ENCODE measurements around the gene EFCC1. TPM values are rescaled to one million over a fixed set of nuclear protein-coding genes. Genes with fewer than 3 reads are reported as not detected.
"Not testable (repeated sequence)": the region's sequence is repeated elsewhere in the genome, so short reads cannot be mapped to it uniquely, and the experiment has no call there.

EFCC1 gene
- total RNA-seq, 1 experiment from 2014 or later: 0.39 TPM

GRCh38 chr3:129068291-129068886, 67.3 kb downstream of the EFCC1 start:
- intact Hi-C loops (cut with micrococcal nuclease; ENCODE audit: unreplicated experiment): no loop called here
- Histone ChIP-seq H3K4me3 (ENCODE audit: low read depth, low read length) (no peak overlapping the region), H3K9me3 (no peaks in the 10 kb centered on the region), H3K4me1 (no peaks in the 10 kb centered on the region), H3K27me3 (replicated peaks; ENCODE audit: control insufficient read depth, insufficient read depth, low read length) (no peaks in the 10 kb centered on the region), H3K36me3 (ENCODE audit: control insufficient read depth, insufficient read depth, low read length) (no peaks in the 10 kb centered on the region)
- ChIA-PET POLR2A (no interaction called here), CTCF (interaction anchor here (1.0 to 1.5 kb wide), 2 partner anchors 15 to 98 kb away, joined by 4 to 6 read pairs; no protein-coding TSS in a partner anchor)
- Mint-ChIP-seq H3K4me1 (ENCODE audit: low read depth, unreplicated experiment) (no peaks in the 10 kb centered on the region), H3K27ac (ENCODE audit: unreplicated experiment) (no peak overlapping the region), H3K4me3 (ENCODE audit: unreplicated experiment) (no peak overlapping the region), H3K9me3 (ENCODE audit: unreplicated experiment) (no peaks in the 10 kb centered on the region), H3K27me3 (ENCODE audit: insufficient read depth, unreplicated experiment) (no peaks in the 10 kb centered on the region), H3K36me3 (ENCODE audit: insufficient read depth, unreplicated experiment) (no peaks in the 10 kb centered on the region)
- DNase-seq: no peak
- no TSS peak for BruUV-seq (replicated peaks)
- no peak for TF ChIP-seq CTCF (IDR thresholded peaks at IDR 0.05; ENCODE audit: insufficient read depth in 1 of 2, low read depth in 1 of 2, low read length in 1 of 2, severe bottlenecking in 1 of 2, unreplicated experiment in 1 of 2)

GRCh38 chr3:129069313-129070085, 68.4 kb downstream of the EFCC1 start:
- not testable (repeated sequence) for H3K27ac Mint-ChIP-seq (ENCODE audit: unreplicated experiment); H3K4me1 Mint-ChIP-seq (ENCODE audit: low read depth, unreplicated experiment)

GRCh38 chr3:129070086-129070885, 69.2 kb downstream of the EFCC1 start:
- no peaks in the 10 kb centered on the region for H3K36me3 ChIP-seq (ENCODE audit: control insufficient read depth, insufficient read depth, low read length)
- H3K27me3 ChIP-seq (replicated peaks; ENCODE audit: control insufficient read depth, insufficient read depth, low read length): no peaks in the 10 kb centered on the region
- no TSS peak for BruUV-seq (replicated peaks)
- DNase-seq: no peak
- intact Hi-C loops (cut with micrococcal nuclease; ENCODE audit: unreplicated experiment): no loop called here
- no peaks in the 10 kb centered on the region for H3K4me1 ChIP-seq
- TF ChIP-seq CTCF (IDR thresholded peaks at IDR 0.05; ENCODE audit: insufficient read depth in 1 of 2, low read depth in 1 of 2, low read length in 1 of 2, severe bottlenecking in 1 of 2, unreplicated experiment in 1 of 2): no peak
- POLR2A ChIA-PET: interaction anchor here (1.6 kb wide), 1 partner anchor 17 kb away, joined by 4 read pairs; no protein-coding TSS in a partner anchor
- no peaks in the 10 kb centered on the region for H3K36me3 Mint-ChIP-seq (ENCODE audit: insufficient read depth, unreplicated experiment)
- no peak overlapping the region for H3K4me3 Mint-ChIP-seq (ENCODE audit: unreplicated experiment)
- H3K4me1 Mint-ChIP-seq (ENCODE audit: low read depth, unreplicated experiment): no peaks in the 10 kb centered on the region
- H3K27me3 Mint-ChIP-seq (ENCODE audit: insufficient read depth, unreplicated experiment): no peaks in the 10 kb centered on the region
- no peaks in the 10 kb centered on the region for H3K9me3 Mint-ChIP-seq (ENCODE audit: unreplicated experiment)
- H3K27ac Mint-ChIP-seq (ENCODE audit: unreplicated experiment): no peak overlapping the region
- no peaks in the 10 kb centered on the region for H3K9me3 ChIP-seq
- H3K4me3 ChIP-seq (ENCODE audit: low read depth, low read length): no peak overlapping the region
- CTCF ChIA-PET: interaction anchor here (1.2 kb wide), 1 partner anchor 17 kb away, joined by 3 read pairs; no protein-coding TSS in a partner anchor

More at GRCh38 chr3:129069313-129070085, 68.4 kb downstream of the EFCC1 start:
- H3K36me3 ChIP-seq (ENCODE audit: control insufficient read depth, insufficient read depth, low read length); H3K27me3 Mint-ChIP-seq (ENCODE audit: insufficient read depth, unreplicated experiment); DNase-seq; H3K36me3 Mint-ChIP-seq (ENCODE audit: insufficient read depth, unreplicated experiment); H3K4me3 ChIP-seq (ENCODE audit: low read depth, low read length); BruUV-seq (replicated peaks); H3K9me3 Mint-ChIP-seq (ENCODE audit: unreplicated experiment); H3K9me3 ChIP-seq; H3K4me1 ChIP-seq; H3K4me3 Mint-ChIP-seq (ENCODE audit: unreplicated experiment); intact Hi-C loops (cut with micrococcal nuclease; ENCODE audit: unreplicated experiment); H3K27me3 ChIP-seq (replicated peaks; ENCODE audit: control insufficient read depth, insufficient read depth, low read length): not testable (repeated sequence)
- ChIA-PET POLR2A (interaction anchor here (1.6 kb wide), 1 partner anchor 16 kb away, joined by 4 read pairs; no protein-coding TSS in a partner anchor), CTCF (interaction anchor here (1.2 kb wide), 1 partner anchor 16 kb away, joined by 3 read pairs; no protein-coding TSS in a partner anchor)
